PC-3 (cell line): ENCODE measurements around the gene SMAD1. TPM values are rescaled to one million over a fixed set of nuclear protein-coding genes. Genes with fewer than 3 reads are reported as not detected.
"Not testable (repeated sequence)": the region's sequence is repeated elsewhere in the genome, so short reads cannot be mapped to it uniquely, and the experiment has no call there.

Experiments used
- ATAC-seq: fragments of 200-7000 bp; cut with Tn5 transposase; 2 replicates; pipeline ENCODE4 v1.9.1; 2020; ENCODE audit warnings: mild to moderate bottlenecking, moderate library complexity
- BruUV-seq: library from RNA; stranded (reverse); fragments of 400-500 nt; replicated peaks from 2 replicates; lab custom pipeline; 2021; lab: Mats Ljungman, UMichigan
- CTCF ChIA-PET: fragments of 300-600 bp; sonication (Branson Sonifier 250); formaldehyde crosslinking; loops from one replicate; lab custom pipeline; 2022; ENCODE audit warnings: antibody characterized with exemption; lab: Charles Lee
- POLR2A ChIA-PET: fragments of 300-600 bp; sonication (Branson Sonifier 250); formaldehyde crosslinking; loops from one replicate; lab custom pipeline; 2022; ENCODE audit warnings: antibody characterized with exemption; ENCODE audit not compliant: unreplicated experiment; lab: Charles Lee
- DNase-seq: peaks from one replicate; pipeline ENCODE4 v3.0.0-alpha.2; 2015
- H2AFZ ChIP-seq: fragments of 300-600 bp; sonication (generic); 2 replicates; pipeline ENCODE4 v1.6.0; 2016; ENCODE audit warnings: antibody characterized with exemption, low read length
- H3F3A ChIP-seq: fragments of 300-600 bp; sonication (generic); one replicate; pipeline ENCODE4 v1.6.0; 2017; ENCODE audit warnings: antibody characterized with exemption, low read length, control low read depth, mild to moderate bottlenecking; ENCODE audit not compliant: unreplicated experiment
- H3K27ac ChIP-seq: fragments of 300-600 bp; sonication (generic); 2 replicates; pipeline ENCODE4 v1.5.1; 2016; ENCODE audit warnings: mild to moderate bottlenecking, low read length
- H3K27me3 ChIP-seq: fragments of 300-600 bp; sonication (generic); 2 replicates; pipeline ENCODE4 v1.6.1; 2016; ENCODE audit warnings: low read length, mixed read lengths
- H3K36me3 ChIP-seq: fragments of 300-600 bp; sonication (generic); 2 replicates; pipeline ENCODE4 v1.6.1; 2016; ENCODE audit warnings: low read depth, mixed run types, low read length, mixed read lengths
- H3K4me1 ChIP-seq: fragments of 300-600 bp; sonication (generic); 2 replicates; pipeline ENCODE4 v1.5.1; 2016; ENCODE audit warnings: low read length; ENCODE audit not compliant: insufficient read depth
- H3K4me2 ChIP-seq: fragments of 300-600 bp; sonication (generic); 2 replicates; pipeline ENCODE4 v1.6.0; 2016; ENCODE audit warnings: low read length
- H3K4me3 ChIP-seq: fragments of 300-600 bp; sonication (generic); 2 replicates; pipeline ENCODE4 v1.5.1; 2016; ENCODE audit warnings: mild to moderate bottlenecking, low read length, mixed read lengths
- H3K79me2 ChIP-seq: fragments of 300-600 bp; sonication (generic); 2 replicates; pipeline ENCODE4 v1.6.1; 2017; ENCODE audit warnings: low read length, mixed read lengths
- H3K9ac ChIP-seq: fragments of 300-600 bp; sonication (generic); 2 replicates; pipeline ENCODE4 v1.6.0; 2016; ENCODE audit warnings: mild to moderate bottlenecking, low read length
- H3K9me2 ChIP-seq: fragments of 300-600 bp; sonication (generic); replicated peaks from 2 replicates; pipeline ENCODE4 v1.6.1; 2016; ENCODE audit warnings: mixed run types, low read length, mixed read lengths
- H3K9me3 ChIP-seq: fragments of 300-600 bp; sonication (generic); 2 replicates; pipeline ENCODE4 v1.6.1; 2016; ENCODE audit warnings: low read length, mixed read lengths
- H4K20me1 ChIP-seq: fragments of 300-600 bp; sonication (generic); 2 replicates; pipeline ENCODE4 v1.6.1; 2016; ENCODE audit warnings: low read length, mixed read lengths
- EZH2 ChIP-seq: fragments of 300-600 bp; sonication (generic); IDR thresholded peaks from one replicate; pipeline ENCODE4 v1.6.1; 2017; ENCODE audit warnings: antibody characterized with exemption, mild to moderate bottlenecking, low read length; ENCODE audit not compliant: unreplicated experiment
- EZH2phosphoT487 ChIP-seq: fragments of 300-600 bp; sonication (generic); IDR thresholded peaks from 2 replicates; pipeline ENCODE4 v1.6.1; 2018; ENCODE audit warnings: mild to moderate bottlenecking, antibody characterized with exemption, low read length, borderline replicate concordance
- intact Hi-C: fragments of 100-400 bp; cut with micrococcal nuclease; formaldehyde crosslinking; loops from 2 replicates; pipeline ENCODE4 v1.9.0; 2023
- total RNA-seq: library from RNA; depleted of rRNA; stranded (reverse); fragments of >200 nt; gene quantifications from 2 replicates; pipeline ENCODE4 v1.2.3, GENCODE V29; 2014
- TF ChIP-seq, protein P1 (sequence below): fragments of 300-600 bp; sonication (generic); conservative IDR thresholded peaks from 2 replicates; pipeline ENCODE4 v1.5.1; 2017; ENCODE audit warnings: antibody characterized with exemption, low read depth, mild to moderate bottlenecking, low read length

Gene SMAD1
- total RNA-seq, 1 experiment from 2014 or later, result 13.3 TPM

DNA sequence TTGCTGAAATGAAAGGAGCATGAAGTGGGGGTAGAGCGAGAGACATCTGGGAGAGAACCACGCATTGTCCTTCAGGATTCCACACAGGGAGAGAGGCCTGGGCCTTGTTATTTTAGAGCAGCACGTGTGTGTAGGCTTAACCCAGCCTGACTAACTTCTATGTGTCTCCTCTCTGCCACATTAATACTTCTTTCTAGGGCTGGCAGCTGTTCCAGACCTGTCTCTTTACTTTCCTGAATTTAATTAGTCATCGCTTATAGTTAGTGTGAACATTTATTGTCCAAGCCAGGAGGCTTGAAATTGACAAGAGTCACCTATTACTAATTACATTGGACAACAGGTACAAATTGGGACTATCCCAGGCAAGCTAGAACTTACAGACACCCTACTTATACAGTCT is 51.3 kb downstream of the SMAD1 start:
- H3K79me2 ChIP-seq, result no peaks in the 10 kb centered on the region
- H3K4me1 ChIP-seq, result peaks cover 24% of the 10 kb centered on the region
- no peak overlapping the region for H2AFZ ChIP-seq
- no TSS peak for BruUV-seq
- H3K9ac ChIP-seq, result no peak overlapping the region
- H3F3A ChIP-seq, result no peaks in the 10 kb centered on the region
- H4K20me1 ChIP-seq, result no peaks in the 10 kb centered on the region
- H3K4me3 ChIP-seq, result no peak overlapping the region
- intact Hi-C loops, result no loop called here
- H3K36me3 ChIP-seq, result no peaks in the 10 kb centered on the region
- no peaks in the 10 kb centered on the region for H3K27me3 ChIP-seq
- no peaks in the 10 kb centered on the region for H3K9me2 ChIP-seq
- ChIA-PET CTCF (no interaction called here), POLR2A (no interaction called here)
- no peak overlapping the region for H3K4me2 ChIP-seq
- ATAC-seq (peak; percentile 32), DNase-seq (peak; percentile 5)
- H3K27ac ChIP-seq, result no peak overlapping the region
- H3K9me3 ChIP-seq, result no peaks in the 10 kb centered on the region
- TF ChIP-seq, protein P1, sequence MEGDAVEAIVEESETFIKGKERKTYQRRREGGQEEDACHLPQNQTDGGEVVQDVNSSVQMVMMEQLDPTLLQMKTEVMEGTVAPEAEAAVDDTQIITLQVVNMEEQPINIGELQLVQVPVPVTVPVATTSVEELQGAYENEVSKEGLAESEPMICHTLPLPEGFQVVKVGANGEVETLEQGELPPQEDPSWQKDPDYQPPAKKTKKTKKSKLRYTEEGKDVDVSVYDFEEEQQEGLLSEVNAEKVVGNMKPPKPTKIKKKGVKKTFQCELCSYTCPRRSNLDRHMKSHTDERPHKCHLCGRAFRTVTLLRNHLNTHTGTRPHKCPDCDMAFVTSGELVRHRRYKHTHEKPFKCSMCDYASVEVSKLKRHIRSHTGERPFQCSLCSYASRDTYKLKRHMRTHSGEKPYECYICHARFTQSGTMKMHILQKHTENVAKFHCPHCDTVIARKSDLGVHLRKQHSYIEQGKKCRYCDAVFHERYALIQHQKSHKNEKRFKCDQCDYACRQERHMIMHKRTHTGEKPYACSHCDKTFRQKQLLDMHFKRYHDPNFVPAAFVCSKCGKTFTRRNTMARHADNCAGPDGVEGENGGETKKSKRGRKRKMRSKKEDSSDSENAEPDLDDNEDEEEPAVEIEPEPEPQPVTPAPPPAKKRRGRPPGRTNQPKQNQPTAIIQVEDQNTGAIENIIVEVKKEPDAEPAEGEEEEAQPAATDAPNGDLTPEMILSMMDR, result no peak
- TF ChIP-seq EZH2phosphoT487, result no peak
- no peak for TF ChIP-seq EZH2

DNA sequence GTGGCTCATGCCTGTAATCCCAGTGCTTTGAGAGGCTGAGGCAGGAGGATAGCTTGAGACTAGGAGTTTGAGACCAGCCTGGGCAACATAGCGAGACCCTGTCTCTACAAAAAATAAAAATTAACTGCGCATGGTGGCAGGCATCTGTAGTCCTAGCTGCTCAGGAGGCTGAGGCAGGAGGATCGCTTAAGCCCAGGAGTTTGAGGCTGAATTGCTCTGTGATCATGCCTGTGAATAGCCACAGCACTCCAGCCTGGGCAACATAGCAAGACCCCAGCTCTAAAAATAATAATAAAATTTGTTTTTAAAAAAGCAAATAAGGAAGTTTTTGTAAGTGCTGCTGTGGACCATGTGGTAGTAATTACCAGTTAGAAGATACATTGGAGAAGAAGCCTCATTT is 51.8 kb downstream of the SMAD1 start:
- H2AFZ ChIP-seq, DNase-seq, H3F3A ChIP-seq, H3K27ac ChIP-seq, H3K4me2 ChIP-seq, CTCF ChIA-PET, POLR2A ChIA-PET, intact Hi-C loops, ATAC-seq, H4K20me1 ChIP-seq, H3K9me2 ChIP-seq, H3K27me3 ChIP-seq, H3K9me3 ChIP-seq, H3K79me2 ChIP-seq, H3K36me3 ChIP-seq, BruUV-seq, H3K4me3 ChIP-seq, H3K9ac ChIP-seq: not testable (repeated sequence)
- peaks cover 24% of the 10 kb centered on the region for H3K4me1 ChIP-seq

DNA sequence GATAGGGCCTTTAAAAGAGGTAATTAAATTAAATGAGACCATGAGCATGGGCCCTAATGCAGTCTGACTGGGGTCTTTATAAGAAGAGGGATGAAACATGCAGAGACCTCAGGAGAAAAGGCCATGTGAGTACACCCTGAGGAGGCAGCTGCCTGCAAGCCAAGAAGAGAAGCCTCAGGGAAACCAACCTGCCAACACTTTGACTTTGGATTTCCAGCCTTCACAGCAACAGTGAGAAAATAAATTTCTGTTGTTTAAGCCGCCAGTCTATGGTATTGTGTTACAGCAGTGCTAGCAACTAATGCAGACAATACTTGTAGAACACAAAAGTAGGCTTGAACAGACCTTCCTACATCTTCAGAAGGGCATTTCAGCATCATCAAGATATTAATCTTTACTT is 52.3 kb downstream of the SMAD1 start:
- Histone ChIP-seq H3K4me1 (peaks cover 24% of the 10 kb centered on the region), H4K20me1 (no peaks in the 10 kb centered on the region), H3K9me3 (no peaks in the 10 kb centered on the region), H3K27me3 (no peaks in the 10 kb centered on the region), H3K4me3 (no peak overlapping the region), H3K4me2 (no peak overlapping the region), H3K9ac (no peak overlapping the region), H3K9me2 (no peaks in the 10 kb centered on the region), H3K36me3 (no peaks in the 10 kb centered on the region), H3K27ac (no peak overlapping the region), H2AFZ (no peak overlapping the region), H3K79me2 (no peaks in the 10 kb centered on the region), H3F3A (no peaks in the 10 kb centered on the region)
- intact Hi-C loops, result no loop called here
- ATAC-seq (no peak), DNase-seq (no peak)
- CTCF ChIA-PET, result no interaction called here
- POLR2A ChIA-PET, result no interaction called here
- no TSS peak for BruUV-seq
- TF ChIP-seq EZH2, result no peak
- no peak for TF ChIP-seq EZH2phosphoT487
- TF ChIP-seq, protein P1, result no peak
